ENCODE data around the gene NOC2L. TPM values are rescaled to one million over a fixed set of nuclear protein-coding genes. Genes with fewer than 3 reads are reported as not detected.
A peak's percentile ranks its signal among the peaks of the same experiment; 100 is the strongest.

Gene NOC2L
- total RNA-seq: 71.9 TPM

GRCh38 chr1:958823-959730, at the start of gene NOC2L:
Gene NOC2L (minus strand): TSS chr1:959256. CDS start chr1:959240, 16 bp downstream.
- peak; percentile 97 for DNase-seq (ENCODE audit: low spot score)

GRCh38 chr1:1006305-1007159, 47.5 kb upstream of the NOC2L start:
- peak; percentile 46 for DNase-seq (ENCODE audit: low spot score)

- DNase-seq (ENCODE audit: low spot score): peak; percentile 43
Observed at GRCh38 chr1:1005774-1006304, 46.8 kb upstream of the NOC2L start.

GRCh38 chr1:1004780-1005697, 46.0 kb upstream of the NOC2L start:
- DNase-seq (ENCODE audit: low spot score): peak; percentile 44

GRCh38 chr1:1004420-1004779, 45.3 kb upstream of the NOC2L start:
- no peak for DNase-seq (ENCODE audit: low spot score)

GRCh38 chr1:1003618-1004419, 44.8 kb upstream of the NOC2L start:
- DNase-seq (ENCODE audit: low spot score): peak; percentile 44

GRCh38 chr1:1001057-1001783, 42.2 kb upstream of the NOC2L start:
- DNase-seq (ENCODE audit: low spot score): peak; percentile 55

- peak; percentile 86 for DNase-seq (ENCODE audit: low spot score)
Observed at GRCh38 chr1:1000357-1001056, 41.5 kb upstream of the NOC2L start.

- peak; percentile 95 for DNase-seq (ENCODE audit: low spot score)
Observed at GRCh38 chr1:999725-1000356, 40.8 kb upstream of the NOC2L start, which contains the start of gene HES4. Gene HES4 (minus strand): TSS chr1:1000097. CDS start chr1:999973, 124 bp downstream.

GRCh38 chr1:998995-999724, 40.1 kb upstream of the NOC2L start:
- DNase-seq (ENCODE audit: low spot score): peak; percentile 58

GRCh38 chr1:998745-998994, 39.6 kb upstream of the NOC2L start:
- no peak for DNase-seq (ENCODE audit: low spot score)

GRCh38 chr1:997993-998744, 39.1 kb upstream of the NOC2L start:
- peak; percentile 44 for DNase-seq (ENCODE audit: low spot score)

- DNase-seq (ENCODE audit: low spot score): peak; percentile 42
Observed at GRCh38 chr1:997713-997992, 38.6 kb upstream of the NOC2L start.

GRCh38 chr1:996851-997712, 38.0 kb upstream of the NOC2L start:
- DNase-seq (ENCODE audit: low spot score): peak; percentile 43

GRCh38 chr1:995665-996633, 36.9 kb upstream of the NOC2L start:
- DNase-seq (ENCODE audit: low spot score): peak; percentile 75

Data from ureter (tissue), 1 donor.